Upper lobe of left lung (tissue), 4 donors: Measurements from ENCODE around the gene ATP4B.

Experiments
- CTCF ChIP-seq, 6 experiments: fragments of 450-650 bp in 4 of 6; fragments of 200-600 bp in 2 of 6; sonication (generic) in 2 of 6; IDR thresholded peaks; one replicate each; pipeline ENCODE4 v1.5.1; 2016 to 2019; ENCODE audit warnings: antibody characterized with exemption in 6 of 6
- EP300 ChIP-seq, 4 donors: sonication (generic); formaldehyde crosslinking; IDR thresholded peaks; one replicate each; pipeline ENCODE4 v1.5.1; 2017; ENCODE audit warnings: antibody characterized with exemption in 4 of 4, control low read depth in 2 of 4
- POLR2A ChIP-seq, 4 donors: fragments of 450-650 bp; IDR thresholded peaks; one replicate each; pipeline ENCODE4 v1.5.1; 2016 to 2017; ENCODE audit warnings: antibody characterized with exemption in 4 of 4, mild to moderate bottlenecking in 2 of 4

GRCh38 chr13:113603116-113603710 lies 54.8 kb downstream of the ATP4B start:
- TF ChIP-seq CTCF (IDR thresholded peaks at IDR 0.05) = no peak
- no peak for TF ChIP-seq POLR2A (IDR thresholded peaks at IDR 0.05)
- no peak for TF ChIP-seq EP300 (IDR thresholded peaks at IDR 0.05)
